ENCODE data around the gene FGF12. TPM values are rescaled to one million over a fixed set of nuclear protein-coding genes. Genes with fewer than 3 reads are reported as not detected.

The FGF12 gene
- total and polyA plus RNA-seq, 2 donors = 0.72 to 4.5 TPM

DNA sequence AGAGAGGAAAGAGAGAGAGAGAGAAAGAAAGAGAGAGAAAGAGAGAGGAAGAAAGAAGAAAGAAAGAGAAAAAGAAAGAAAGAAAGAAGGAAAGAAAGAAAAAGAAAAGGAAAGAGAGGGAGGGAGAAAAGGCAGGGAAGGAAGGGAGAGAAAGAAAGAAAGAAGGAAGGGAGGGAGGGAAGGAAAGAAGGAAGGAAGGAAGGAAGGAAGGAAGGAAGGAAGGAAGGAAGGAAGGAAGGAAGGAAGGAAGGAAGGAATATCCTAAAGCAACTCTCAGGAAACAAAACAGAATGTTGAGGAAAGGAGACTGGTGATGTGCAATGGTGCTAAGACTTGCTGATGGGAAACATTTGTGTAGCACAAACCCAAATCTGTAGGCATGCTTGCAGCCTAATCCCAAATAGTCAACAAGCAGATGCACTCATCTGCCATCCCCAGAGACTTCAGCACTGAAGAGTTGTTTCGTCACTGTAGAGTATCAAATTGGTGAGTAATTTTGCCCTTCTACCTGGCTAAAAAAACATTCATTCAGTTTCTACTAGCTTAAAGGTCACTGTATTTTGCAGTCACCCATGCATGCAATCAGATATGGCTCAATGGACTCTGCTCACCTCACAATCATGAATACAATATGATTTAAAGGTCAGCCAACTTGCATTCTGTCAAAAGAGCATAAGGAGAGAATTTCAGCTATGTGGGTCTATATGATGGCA lies 480.3 kb downstream of the FGF12 start:
- 89% methylated on average over 1 of the region's 1 CpG for WGBS
- no peak overlapping the region for H3K4me3 ChIP-seq (ENCODE audit: low read depth, low read length)
- H3K36me3 ChIP-seq (ENCODE audit: insufficient read depth) = no peaks in the 10 kb centered on the region
- no peaks in the 10 kb centered on the region for H3K4me1 ChIP-seq (ENCODE audit: insufficient read depth)
- DNase-seq (ENCODE audit: extremely low spot score) = no peak
- H3K27ac ChIP-seq (ENCODE audit: low read depth) = no peak overlapping the region

DNA sequence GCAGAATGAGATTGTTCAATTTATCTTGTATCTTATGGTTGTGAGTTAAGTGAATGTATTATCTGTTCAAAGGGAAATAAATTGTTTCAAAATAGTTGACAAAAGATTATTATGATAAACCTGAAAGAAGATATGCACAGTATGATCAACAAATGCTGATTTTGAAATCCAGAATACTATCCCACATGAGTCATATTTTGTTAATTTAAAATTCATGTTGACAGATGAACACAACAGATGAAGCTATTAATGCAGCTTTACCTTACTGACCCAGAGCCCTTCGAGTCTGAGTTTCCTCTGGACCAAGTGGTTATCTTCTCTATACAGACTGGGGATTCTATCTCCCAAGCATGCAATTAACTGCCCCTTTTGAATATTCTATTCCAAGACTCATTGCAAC lies 482.8 kb downstream of the FGF12 start:
- WGBS = 61% methylated on average over 1 of the region's 1 CpG
- no peak for DNase-seq (ENCODE audit: extremely low spot score)
- H3K27ac ChIP-seq (ENCODE audit: low read depth) = no peak overlapping the region

DNA sequence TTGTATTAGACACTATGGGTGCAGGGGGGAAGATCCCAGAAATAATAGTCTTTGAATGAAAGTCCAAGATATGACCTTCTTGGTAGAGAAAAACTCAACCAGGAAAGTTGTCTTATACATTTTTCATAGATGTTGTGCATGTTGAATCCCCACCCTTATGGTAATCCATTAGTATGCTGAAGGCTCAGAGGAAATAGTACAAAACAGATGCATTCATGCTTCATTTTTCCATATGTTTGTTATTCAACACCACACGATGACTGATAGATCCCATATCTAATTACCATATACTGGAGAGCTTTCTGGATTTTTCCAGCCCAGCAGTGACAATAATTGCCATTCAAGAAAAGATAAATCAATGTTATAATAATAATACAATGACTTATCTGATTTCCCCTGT lies 487.4 kb downstream of the FGF12 start:
- Histone ChIP-seq H3K4me3 (ENCODE audit: low read depth, low read length) (no peak overlapping the region), H3K4me1 (ENCODE audit: insufficient read depth) (no peaks in the 10 kb centered on the region), H3K36me3 (ENCODE audit: insufficient read depth) (no peaks in the 10 kb centered on the region), H3K27ac (ENCODE audit: low read depth) (no peak overlapping the region)
- 70% methylated on average over 1 of the region's 1 CpG for WGBS
- no peak for DNase-seq (ENCODE audit: extremely low spot score)

More for the DNA sequence above, 482.8 kb downstream of the FGF12 start:
- Histone ChIP-seq H3K4me1 (ENCODE audit: insufficient read depth) (no peaks in the 10 kb centered on the region), H3K4me3 (ENCODE audit: low read depth, low read length) (no peak overlapping the region), H3K36me3 (ENCODE audit: insufficient read depth) (no peaks in the 10 kb centered on the region)

DNA sequence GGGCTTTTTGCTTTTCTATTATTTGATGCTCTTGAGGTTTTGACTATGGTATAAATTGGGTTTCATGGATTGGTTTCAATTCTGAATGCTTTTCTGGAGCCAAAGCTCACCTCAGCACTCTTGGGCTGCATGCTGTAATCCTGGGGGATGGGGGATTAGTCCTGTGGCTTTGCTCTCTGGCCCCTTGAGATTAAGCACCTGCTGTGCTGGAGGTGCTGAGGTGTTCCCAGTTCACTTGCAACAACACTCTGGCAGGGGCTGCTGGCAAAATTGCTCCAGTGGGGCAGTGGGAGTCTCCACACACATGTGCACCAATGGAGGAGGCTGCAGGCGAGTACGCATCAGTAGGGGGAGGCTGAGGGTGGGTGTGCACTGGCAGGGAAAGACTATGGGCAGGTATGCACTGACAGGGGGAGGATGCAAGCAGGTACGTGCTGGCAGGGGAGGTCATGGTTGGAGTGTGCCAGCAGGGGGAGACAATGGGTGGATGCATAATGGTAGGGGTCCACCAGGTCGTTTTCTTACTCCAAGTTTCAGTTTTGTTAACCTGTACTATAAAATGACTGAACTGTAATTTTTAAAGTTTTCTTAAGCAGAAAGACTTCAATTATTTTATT lies 489.2 kb downstream of the FGF12 start:
- H3K4me3 ChIP-seq (ENCODE audit: low read depth, low read length) = no peak overlapping the region
- no peak overlapping the region for H3K27ac ChIP-seq (ENCODE audit: low read depth)
- DNase-seq (ENCODE audit: extremely low spot score) = no peak
- H3K36me3 ChIP-seq (ENCODE audit: insufficient read depth) = no peaks in the 10 kb centered on the region
- H3K4me1 ChIP-seq (ENCODE audit: insufficient read depth) = no peaks in the 10 kb centered on the region
- WGBS = 75% methylated on average over 4 of the region's 4 CpGs

DNA sequence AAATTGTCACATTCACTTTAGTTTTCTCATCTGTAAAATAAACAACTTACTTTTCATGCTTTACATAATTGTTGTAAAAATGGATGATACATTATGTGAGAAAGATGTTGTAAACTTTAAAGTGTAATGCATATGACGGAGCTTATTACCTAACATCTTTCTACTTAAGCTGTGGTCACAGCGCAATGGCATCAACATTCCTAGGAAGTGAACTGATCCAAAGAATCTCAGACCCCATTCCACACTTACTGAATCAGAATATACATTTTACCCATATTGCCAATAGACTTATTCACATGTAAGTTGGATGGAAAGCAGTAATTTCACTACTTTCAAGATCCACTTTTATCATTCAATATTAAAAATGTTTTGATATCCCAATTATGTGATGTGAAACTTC lies 497.5 kb downstream of the FGF12 start:
- H3K4me3 ChIP-seq (ENCODE audit: low read depth, low read length) = no peak overlapping the region
- H3K4me1 ChIP-seq (ENCODE audit: insufficient read depth) = no peaks in the 10 kb centered on the region
- H3K27ac ChIP-seq (ENCODE audit: low read depth) = no peak overlapping the region
- DNase-seq (ENCODE audit: extremely low spot score) = no peak
- no peaks in the 10 kb centered on the region for H3K36me3 ChIP-seq (ENCODE audit: insufficient read depth)
- WGBS = 86% methylated on average over 2 of the region's 2 CpGs

DNA sequence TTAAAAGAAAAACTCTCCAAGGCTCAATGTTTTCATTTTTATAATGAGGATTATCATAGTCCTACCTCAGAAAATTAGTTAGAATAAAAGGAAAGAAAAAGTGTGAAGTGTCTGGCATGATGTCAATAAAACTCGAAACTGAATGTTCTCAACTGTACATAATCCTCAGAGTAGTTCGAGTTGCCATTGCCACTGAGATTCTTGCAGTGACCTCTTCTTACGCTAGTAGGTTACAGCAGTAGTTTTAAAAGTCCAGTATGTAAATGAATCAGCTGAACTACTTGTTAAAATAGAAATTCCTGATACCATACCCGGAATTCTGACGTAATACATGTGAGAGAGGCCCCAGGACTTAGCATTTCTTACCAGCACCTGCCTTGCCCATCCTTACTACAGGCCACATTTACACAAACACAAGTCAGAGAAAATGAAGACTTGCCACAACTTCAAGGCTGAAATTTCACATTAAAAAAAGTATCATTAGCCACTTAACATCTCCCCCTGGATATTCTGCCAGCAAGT lies 502.6 kb downstream of the FGF12 start:
- Histone ChIP-seq H3K36me3 (ENCODE audit: insufficient read depth) (no peaks in the 10 kb centered on the region), H3K4me3 (ENCODE audit: low read depth, low read length) (no peak overlapping the region), H3K27ac (ENCODE audit: low read depth) (no peak overlapping the region), H3K4me1 (ENCODE audit: insufficient read depth) (no peaks in the 10 kb centered on the region)
- DNase-seq (ENCODE audit: extremely low spot score) = no peak
- WGBS = 66% methylated on average over 5 of the region's 5 CpGs

DNA sequence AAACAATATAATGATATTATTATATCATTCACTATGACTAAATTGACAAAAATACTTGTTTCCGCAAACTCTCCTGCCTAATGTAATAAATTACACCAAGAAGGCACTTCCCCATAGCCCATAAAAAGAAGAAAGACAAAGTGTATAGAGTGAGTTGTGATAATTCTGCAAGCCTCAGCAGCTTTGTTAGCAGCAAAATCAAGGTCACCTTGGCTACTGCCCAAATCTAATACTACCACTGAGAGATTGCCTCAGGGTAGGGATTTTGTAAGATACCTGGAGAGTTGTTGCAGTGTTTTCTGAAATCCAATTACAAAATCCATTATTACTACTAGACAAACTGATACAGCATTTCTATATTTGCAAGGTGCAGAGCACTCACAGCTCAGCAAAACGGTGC lies 503.5 kb downstream of the FGF12 start:
- Histone ChIP-seq H3K4me1 (ENCODE audit: insufficient read depth) (no peaks in the 10 kb centered on the region), H3K4me3 (ENCODE audit: low read depth, low read length) (no peak overlapping the region), H3K36me3 (ENCODE audit: insufficient read depth) (no peaks in the 10 kb centered on the region), H3K27ac (ENCODE audit: low read depth) (no peak overlapping the region)
- no peak for DNase-seq (ENCODE audit: extremely low spot score)
- WGBS = 84% methylated on average over 2 of the region's 2 CpGs

DNA sequence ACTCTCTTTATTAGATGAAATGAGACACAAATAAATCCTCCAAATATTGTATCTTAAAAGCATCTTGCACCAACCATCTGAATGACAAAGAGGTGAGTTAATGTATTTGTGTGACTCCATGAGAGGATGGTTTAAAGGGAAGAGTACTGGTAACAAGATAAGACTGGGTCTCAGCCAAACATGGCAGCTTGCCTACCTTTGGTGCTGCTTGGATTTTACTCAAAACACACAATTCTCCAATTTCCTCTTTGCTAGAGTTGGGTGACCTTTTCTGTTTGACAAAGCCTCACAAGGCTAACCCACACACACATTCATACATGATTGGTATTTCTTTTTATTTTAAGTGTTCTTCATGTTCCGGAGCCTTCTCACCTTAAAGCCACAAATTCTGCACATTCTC lies 506.4 kb downstream of the FGF12 start:
- H3K4me1 ChIP-seq (ENCODE audit: insufficient read depth) = no peaks in the 10 kb centered on the region
- no peak overlapping the region for H3K4me3 ChIP-seq (ENCODE audit: low read depth, low read length)
- H3K36me3 ChIP-seq (ENCODE audit: insufficient read depth) = no peaks in the 10 kb centered on the region
- 97% methylated on average over 1 of the region's 1 CpG for WGBS
- DNase-seq (ENCODE audit: extremely low spot score) = no peak
- no peak overlapping the region for H3K27ac ChIP-seq (ENCODE audit: low read depth)

DNA sequence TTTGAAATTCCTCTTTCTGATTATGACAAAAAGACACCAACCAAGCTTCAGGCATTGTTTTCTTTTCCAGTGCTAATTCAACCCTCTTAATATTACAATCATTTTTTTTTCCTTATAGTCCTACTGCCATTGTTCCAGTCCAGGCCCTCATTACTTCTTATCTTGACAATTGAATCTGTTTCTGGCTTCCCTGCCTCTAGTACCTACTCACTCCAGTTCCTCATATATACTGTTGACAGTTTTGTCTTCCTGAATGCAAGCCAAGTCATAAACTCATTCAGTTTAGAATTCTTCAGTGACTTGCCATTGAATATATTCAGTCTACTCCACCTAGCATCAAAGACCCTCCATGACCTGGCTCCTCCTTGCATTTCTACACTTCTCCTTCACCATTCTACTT lies 507.4 kb downstream of the FGF12 start:
- no peak overlapping the region for H3K27ac ChIP-seq (ENCODE audit: low read depth)
- H3K36me3 ChIP-seq (ENCODE audit: insufficient read depth) = no peaks in the 10 kb centered on the region
- DNase-seq (ENCODE audit: extremely low spot score) = no peak
- no peak overlapping the region for H3K4me3 ChIP-seq (ENCODE audit: low read depth, low read length)
- H3K4me1 ChIP-seq (ENCODE audit: insufficient read depth) = no peaks in the 10 kb centered on the region

DNA sequence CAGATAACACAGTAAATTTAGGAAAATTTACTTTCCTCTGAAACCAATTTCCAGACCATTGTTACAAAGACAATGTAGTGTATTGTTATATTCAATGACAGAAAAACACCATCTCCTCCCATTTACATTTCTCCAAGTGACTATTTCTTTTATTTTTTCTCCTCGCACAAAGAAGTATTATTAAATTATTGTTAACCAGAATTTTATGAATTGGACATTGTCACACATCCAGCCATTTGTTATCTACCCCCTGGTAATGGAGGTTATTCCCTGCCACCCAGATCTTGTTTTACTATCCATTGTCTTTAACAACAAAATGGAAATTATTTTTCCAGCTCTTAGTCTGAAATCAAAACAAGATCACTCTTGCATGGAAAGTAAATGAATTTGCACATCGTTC lies 511.3 kb downstream of the FGF12 start:
- 95% methylated on average over 2 of the region's 2 CpGs for WGBS

DNA sequence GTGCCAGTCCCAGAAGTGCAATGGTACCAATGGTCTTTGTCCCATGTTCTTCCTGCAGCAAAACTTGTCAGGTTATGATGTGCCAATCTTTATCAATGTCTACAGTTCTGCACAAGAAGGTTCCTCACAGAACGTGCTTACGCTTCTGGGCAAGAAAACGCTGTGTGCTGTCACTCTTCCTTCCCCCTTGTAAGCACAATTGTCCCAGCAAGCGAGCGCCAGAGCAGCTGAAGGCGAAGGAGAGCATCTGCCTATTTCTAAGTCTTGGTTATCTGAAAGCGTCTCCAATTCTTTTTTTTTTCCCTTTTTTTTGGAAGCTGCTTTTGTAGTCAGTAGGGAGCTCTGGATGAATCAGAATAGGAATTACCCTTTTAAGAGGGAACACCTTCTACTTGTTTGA lies 514.4 kb downstream of the FGF12 start:
- Histone ChIP-seq H3K4me1 (ENCODE audit: insufficient read depth) (no peaks in the 10 kb centered on the region), H3K36me3 (ENCODE audit: insufficient read depth) (no peaks in the 10 kb centered on the region), H3K4me3 (ENCODE audit: low read depth, low read length) (no peak overlapping the region), H3K27ac (ENCODE audit: low read depth) (no peak overlapping the region)
- DNase-seq (ENCODE audit: extremely low spot score) = no peak
- WGBS = 78% methylated on average over 7 of the region's 7 CpGs

More for the DNA sequence above, 511.3 kb downstream of the FGF12 start:
- no peak for DNase-seq (ENCODE audit: extremely low spot score)
- Histone ChIP-seq H3K36me3 (ENCODE audit: insufficient read depth) (no peaks in the 10 kb centered on the region), H3K4me3 (ENCODE audit: low read depth, low read length) (no peak overlapping the region), H3K4me1 (ENCODE audit: insufficient read depth) (no peaks in the 10 kb centered on the region), H3K27ac (ENCODE audit: low read depth) (no peak overlapping the region)

DNA sequence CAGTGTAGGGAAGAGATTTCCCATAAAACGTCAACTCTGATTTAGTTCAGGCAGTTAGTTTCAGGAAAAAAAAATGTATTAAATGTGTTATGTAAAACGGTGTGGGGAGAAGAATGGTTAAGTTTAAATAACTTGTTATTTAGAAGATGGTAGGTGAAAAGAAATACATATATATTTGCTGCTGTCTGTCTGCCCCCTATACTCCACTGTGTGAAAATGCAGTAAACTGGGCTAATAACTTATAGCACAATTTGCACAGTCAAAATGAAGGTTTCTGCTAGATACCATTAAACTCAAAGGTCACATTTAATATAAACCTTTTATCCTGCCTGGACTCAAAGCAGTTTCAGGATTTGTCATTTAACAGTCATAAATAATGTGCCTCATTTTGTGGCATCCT lies 515.0 kb downstream of the FGF12 start:
- Histone ChIP-seq H3K4me3 (ENCODE audit: low read depth, low read length) (no peak overlapping the region), H3K27ac (ENCODE audit: low read depth) (no peak overlapping the region), H3K36me3 (ENCODE audit: insufficient read depth) (no peaks in the 10 kb centered on the region), H3K4me1 (ENCODE audit: insufficient read depth) (no peaks in the 10 kb centered on the region)
- no peak for DNase-seq (ENCODE audit: extremely low spot score)
- WGBS = 57% methylated on average over 2 of the region's 2 CpGs

DNA sequence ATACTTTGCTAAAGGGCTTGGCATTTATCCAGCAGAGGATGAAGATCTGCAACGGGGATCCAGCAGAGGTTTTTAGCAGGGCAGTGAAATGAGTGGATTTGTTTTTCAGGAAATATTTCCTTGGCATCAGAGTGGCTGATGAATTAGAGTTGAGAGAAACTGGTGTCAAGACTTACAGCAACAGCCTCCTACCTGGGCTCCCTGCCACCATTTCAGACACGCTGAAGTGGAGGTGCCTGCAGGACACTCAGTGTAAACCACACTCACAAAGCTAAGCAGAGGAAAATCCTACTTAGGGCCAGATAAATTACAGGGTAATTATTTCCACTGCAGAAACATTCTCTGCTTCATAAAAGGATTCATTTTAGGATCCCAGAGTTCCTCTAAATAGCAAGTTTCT lies 519.7 kb downstream of the FGF12 start:
- Histone ChIP-seq H3K4me3 (ENCODE audit: low read depth, low read length) (no peak overlapping the region), H3K27ac (ENCODE audit: low read depth) (no peak overlapping the region), H3K4me1 (ENCODE audit: insufficient read depth) (no peaks in the 10 kb centered on the region), H3K36me3 (ENCODE audit: insufficient read depth) (no peaks in the 10 kb centered on the region)
- WGBS = 10% methylated on average over 2 of the region's 2 CpGs
- no peak for DNase-seq (ENCODE audit: extremely low spot score)

DNA sequence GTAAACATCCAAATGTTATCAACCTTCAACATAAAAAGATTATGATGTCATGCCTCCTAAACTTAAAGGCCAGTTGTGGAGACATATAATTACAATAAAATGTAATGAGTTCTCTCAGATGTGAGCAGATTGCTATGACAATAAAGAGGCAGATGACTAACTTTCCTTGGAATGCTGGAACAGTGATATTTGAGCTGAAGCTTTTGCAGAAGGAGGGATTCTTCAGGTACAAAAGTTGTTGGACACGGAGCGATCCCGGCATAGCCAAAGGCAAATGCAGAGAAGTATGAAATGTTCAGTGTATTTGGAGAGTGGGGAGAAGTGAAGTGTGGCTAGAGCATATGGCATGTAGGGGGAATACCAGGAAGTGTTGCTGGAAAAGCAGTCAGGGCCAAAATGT lies 520.1 kb downstream of the FGF12 start:
- H3K4me3 ChIP-seq (ENCODE audit: low read depth, low read length) = no peak overlapping the region
- 87% methylated on average over 3 of the region's 3 CpGs for WGBS
- no peaks in the 10 kb centered on the region for H3K4me1 ChIP-seq (ENCODE audit: insufficient read depth)
- H3K27ac ChIP-seq (ENCODE audit: low read depth) = no peak overlapping the region
- no peaks in the 10 kb centered on the region for H3K36me3 ChIP-seq (ENCODE audit: insufficient read depth)
- DNase-seq (ENCODE audit: extremely low spot score) = no peak
